Measurements from ENCODE around the gene VPS8.

The VPS8 gene

DNA sequence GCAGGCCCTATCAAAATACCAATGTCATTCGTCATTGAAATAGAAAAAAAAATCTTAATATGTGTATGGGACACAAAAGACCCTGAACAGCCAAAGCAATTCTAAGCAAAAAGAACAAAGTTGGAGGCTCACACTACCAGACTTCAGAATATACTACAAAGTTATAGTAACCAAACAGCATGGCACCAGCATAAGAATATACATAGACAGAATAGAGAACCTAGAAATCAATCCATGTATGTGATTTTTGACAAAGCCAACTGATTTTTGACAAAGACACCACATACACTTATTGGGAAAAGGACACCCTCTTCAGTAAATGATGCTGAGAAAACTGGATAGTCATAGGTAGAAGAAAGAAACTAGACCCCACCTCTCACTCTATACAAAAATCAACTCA, 245.9 kb downstream of the VPS8 start:
- no peaks in the 10 kb centered on the region for H3K27me3 ChIP-seq (ENCODE audit: insufficient read depth, low read length)
- no peak overlapping the region for H2AFZ ChIP-seq (ENCODE audit: low read length)
- no peak overlapping the region for H3K27ac ChIP-seq (ENCODE audit: low read depth, low read length, poor library complexity, severe bottlenecking)
- H3K4me1 ChIP-seq (ENCODE audit: insufficient read depth, low read length, severe bottlenecking) = no peaks in the 10 kb centered on the region
- no peak for TF ChIP-seq EZH2 (IDR thresholded peaks at IDR 0.05; ENCODE audit: borderline replicate concordance, low read length)
- TF ChIP-seq, protein P1, sequence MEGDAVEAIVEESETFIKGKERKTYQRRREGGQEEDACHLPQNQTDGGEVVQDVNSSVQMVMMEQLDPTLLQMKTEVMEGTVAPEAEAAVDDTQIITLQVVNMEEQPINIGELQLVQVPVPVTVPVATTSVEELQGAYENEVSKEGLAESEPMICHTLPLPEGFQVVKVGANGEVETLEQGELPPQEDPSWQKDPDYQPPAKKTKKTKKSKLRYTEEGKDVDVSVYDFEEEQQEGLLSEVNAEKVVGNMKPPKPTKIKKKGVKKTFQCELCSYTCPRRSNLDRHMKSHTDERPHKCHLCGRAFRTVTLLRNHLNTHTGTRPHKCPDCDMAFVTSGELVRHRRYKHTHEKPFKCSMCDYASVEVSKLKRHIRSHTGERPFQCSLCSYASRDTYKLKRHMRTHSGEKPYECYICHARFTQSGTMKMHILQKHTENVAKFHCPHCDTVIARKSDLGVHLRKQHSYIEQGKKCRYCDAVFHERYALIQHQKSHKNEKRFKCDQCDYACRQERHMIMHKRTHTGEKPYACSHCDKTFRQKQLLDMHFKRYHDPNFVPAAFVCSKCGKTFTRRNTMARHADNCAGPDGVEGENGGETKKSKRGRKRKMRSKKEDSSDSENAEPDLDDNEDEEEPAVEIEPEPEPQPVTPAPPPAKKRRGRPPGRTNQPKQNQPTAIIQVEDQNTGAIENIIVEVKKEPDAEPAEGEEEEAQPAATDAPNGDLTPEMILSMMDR (IDR thresholded peaks at IDR 0.05; ENCODE audit: low read length) = no peak
- no peaks in the 10 kb centered on the region for H3K79me2 ChIP-seq (ENCODE audit: insufficient read depth, low read length)
- H3K36me3 ChIP-seq (ENCODE audit: insufficient read depth, low read length) = peaks cover 11% of the 10 kb centered on the region
- no peak overlapping the region for H3K9ac ChIP-seq (ENCODE audit: low read length)
- no peaks in the 10 kb centered on the region for H3F3A ChIP-seq (ENCODE audit: insufficient read depth, low read length)
- no peaks in the 10 kb centered on the region for H3K9me2 ChIP-seq (ENCODE audit: low read depth, low read length)
- no peak overlapping the region for H3K4me3 ChIP-seq (ENCODE audit: low read depth, low read length, poor library complexity, severe bottlenecking)
- H3K4me2 ChIP-seq (ENCODE audit: low read length) = no peak overlapping the region
- no peaks in the 10 kb centered on the region for H4K20me1 ChIP-seq (ENCODE audit: insufficient read depth, low read length)
- H3K9me3 ChIP-seq (ENCODE audit: low read length) = peaks cover 8% of the 10 kb centered on the region

DNA sequence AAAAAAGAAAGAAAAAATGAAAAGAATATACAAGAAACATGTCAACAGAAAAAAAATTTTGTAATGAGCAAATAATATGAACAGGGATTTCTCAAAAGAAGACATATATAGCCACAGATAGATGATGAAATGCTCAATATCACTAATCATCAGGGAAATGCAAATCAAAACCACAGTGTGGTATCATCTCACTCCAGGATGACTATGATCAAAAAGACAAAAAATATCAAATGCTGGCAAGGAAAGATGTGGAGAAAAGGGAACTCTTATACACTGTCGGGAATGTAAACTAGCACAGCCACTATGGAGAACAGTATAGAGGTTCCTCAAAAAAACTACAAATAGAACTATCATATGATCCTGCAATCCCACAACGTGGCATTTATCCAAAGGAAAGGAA, 246.8 kb downstream of the VPS8 start:
- H3K79me2 ChIP-seq (ENCODE audit: insufficient read depth, low read length) = no peaks in the 10 kb centered on the region
- peaks cover 4% of the 10 kb centered on the region for H3K36me3 ChIP-seq (ENCODE audit: insufficient read depth, low read length)
- no peak overlapping the region for H3K4me3 ChIP-seq (ENCODE audit: low read depth, low read length, poor library complexity, severe bottlenecking)
- no peak overlapping the region for H3K27ac ChIP-seq (ENCODE audit: low read depth, low read length, poor library complexity, severe bottlenecking)
- H3K9me3 ChIP-seq (ENCODE audit: low read length) = peaks cover 8% of the 10 kb centered on the region
- H4K20me1 ChIP-seq (ENCODE audit: insufficient read depth, low read length) = no peaks in the 10 kb centered on the region
- H3K9me2 ChIP-seq (ENCODE audit: low read depth, low read length) = no peaks in the 10 kb centered on the region
- no peak overlapping the region for H2AFZ ChIP-seq (ENCODE audit: low read length)
- no peaks in the 10 kb centered on the region for H3F3A ChIP-seq (ENCODE audit: insufficient read depth, low read length)
- TF ChIP-seq EZH2 (IDR thresholded peaks at IDR 0.05; ENCODE audit: borderline replicate concordance, low read length) = no peak
- TF ChIP-seq, protein P1 (IDR thresholded peaks at IDR 0.05; ENCODE audit: low read length) = no peak
- no peak overlapping the region for H3K4me2 ChIP-seq (ENCODE audit: low read length)
- H3K9ac ChIP-seq (ENCODE audit: low read length) = no peak overlapping the region
- no peaks in the 10 kb centered on the region for H3K27me3 ChIP-seq (ENCODE audit: insufficient read depth, low read length)
- no peaks in the 10 kb centered on the region for H3K4me1 ChIP-seq (ENCODE audit: insufficient read depth, low read length, severe bottlenecking)

- H2AFZ ChIP-seq (ENCODE audit: low read length) = no peak overlapping the region
- no peak for TF ChIP-seq EZH2 (IDR thresholded peaks at IDR 0.05; ENCODE audit: borderline replicate concordance, low read length)
- TF ChIP-seq, protein P1 (IDR thresholded peaks at IDR 0.05; ENCODE audit: low read length) = no peak
- peaks cover 8% of the 10 kb centered on the region for H3K9me3 ChIP-seq (ENCODE audit: low read length)
- no peaks in the 10 kb centered on the region for H3K4me1 ChIP-seq (ENCODE audit: insufficient read depth, low read length, severe bottlenecking)
- H3K27ac ChIP-seq (ENCODE audit: low read depth, low read length, poor library complexity, severe bottlenecking) = no peak overlapping the region
- H3K79me2 ChIP-seq (ENCODE audit: insufficient read depth, low read length) = no peaks in the 10 kb centered on the region
- H4K20me1 ChIP-seq (ENCODE audit: insufficient read depth, low read length) = no peaks in the 10 kb centered on the region
- no peak overlapping the region for H3K4me2 ChIP-seq (ENCODE audit: low read length)
- no peak overlapping the region for H3K4me3 ChIP-seq (ENCODE audit: low read depth, low read length, poor library complexity, severe bottlenecking)
- no peaks in the 10 kb centered on the region for H3K27me3 ChIP-seq (ENCODE audit: insufficient read depth, low read length)
- no peaks in the 10 kb centered on the region for H3F3A ChIP-seq (ENCODE audit: insufficient read depth, low read length)
- no peak overlapping the region for H3K9ac ChIP-seq (ENCODE audit: low read length)
- H3K36me3 ChIP-seq (ENCODE audit: insufficient read depth, low read length) = peaks cover 3% of the 10 kb centered on the region; the same call in 1 of the 2 replicates
- H3K9me2 ChIP-seq (ENCODE audit: low read depth, low read length) = no peaks in the 10 kb centered on the region
These were observed 247.8 kb downstream of the VPS8 start for GRCh38 chr3:185059766-185060165.

Measured in OCI-LY1 (cell line).